Measurements from ENCODE around the gene CCDC24. TPM values are rescaled to one million over a fixed set of nuclear protein-coding genes. Genes with fewer than 3 reads are reported as not detected.

Gene CCDC24
- total and polyA plus RNA-seq, 2 donors (not counting 3 experiments of a cell fraction or from before 2014, with no cell fraction given), result 2.2 to 3.1 TPM

DNA sequence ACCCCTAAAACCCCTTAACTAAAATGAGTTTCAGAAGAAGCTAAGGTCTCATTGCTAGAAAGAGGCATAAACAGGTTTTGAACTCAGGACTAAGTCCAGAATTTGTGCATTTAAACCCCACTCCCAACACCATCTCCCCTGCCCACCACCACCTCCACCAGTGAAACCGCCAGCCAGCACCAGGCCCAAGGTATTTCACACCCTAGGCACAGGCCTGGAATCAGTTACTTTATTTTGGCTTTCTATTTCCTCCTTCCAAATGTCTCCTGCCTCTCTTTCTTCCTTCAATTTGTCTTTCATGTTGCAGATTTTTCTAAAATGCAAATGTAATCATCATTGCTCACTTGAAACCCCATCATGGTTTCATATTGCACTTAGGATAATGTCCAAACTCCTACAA, 46.5 kb upstream of the CCDC24 start:
- Histone ChIP-seq H3K4me2 (ENCODE audit: insufficient read depth, low read length) (no peak overlapping the region), H3K36me3 (ENCODE audit: control insufficient read depth in 2 of 2, extremely low read depth in 1 of 2, insufficient read depth in 2 of 2, low read length in 2 of 2) (peaks cover 0 to 3% of the 10 kb centered on the region in 2 experiments), H3K9me3 (replicated peaks; ENCODE audit: control insufficient read depth, insufficient read depth, low read length) (no peaks in the 10 kb centered on the region), H3K9ac (replicated peaks; ENCODE audit: extremely low read depth, insufficient read depth, low read length) (no peak overlapping the region), H3K27me3 (ENCODE audit: control insufficient read depth in 2 of 2, insufficient read depth in 2 of 2, low read length in 2 of 2) (no peaks in the 10 kb centered on the region), H2AFZ (ENCODE audit: low read depth, low read length) (no peak overlapping the region), H3K9me1 (replicated peaks; ENCODE audit: control insufficient read depth, extremely low read depth, insufficient read depth, low read length) (no peaks in the 10 kb centered on the region), H3K4me3 (replicated peaks in 1 of 3; ENCODE audit: insufficient read depth in 1 of 3, low read depth in 1 of 3, low read length in 3 of 3) (no peak overlapping the region), H3K4me1 (ENCODE audit: control insufficient read depth, extremely low read depth, insufficient read depth, low read length) (peaks cover 20% of the 10 kb centered on the region), H3K79me2 (ENCODE audit: control insufficient read depth, insufficient read depth, low read length) (peaks cover 5% of the 10 kb centered on the region), H3K27ac (ENCODE audit: insufficient read depth, low read depth, low read length) (no peak overlapping the region), H4K20me1 (replicated peaks; ENCODE audit: control insufficient read depth, extremely low read depth, insufficient read depth, low read length) (no peaks in the 10 kb centered on the region)
- CTCF ChIA-PET, result interaction anchor here (1.4 to 7.2 kb wide), 3 partner anchors 11 to 181 kb away, joined by 3 to 93 read pairs (median 22); partner anchors contain the start of gene ARTN
- no peak for TF ChIP-seq MYC (IDR thresholded peaks at IDR 0.05; ENCODE audit: low read depth, low read length)
- no peak for TF ChIP-seq GATA2 (IDR thresholded peaks at IDR 0.05; ENCODE audit: insufficient read depth, insufficient read length, low read depth, low read length)
- TF ChIP-seq FOS (IDR thresholded peaks at IDR 0.05; ENCODE audit: borderline replicate concordance, insufficient read depth, low read length), result no peak
- TF ChIP-seq, protein P1, sequence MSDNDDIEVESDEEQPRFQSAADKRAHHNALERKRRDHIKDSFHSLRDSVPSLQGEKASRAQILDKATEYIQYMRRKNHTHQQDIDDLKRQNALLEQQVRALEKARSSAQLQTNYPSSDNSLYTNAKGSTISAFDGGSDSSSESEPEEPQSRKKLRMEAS (IDR thresholded peaks at IDR 0.05; ENCODE audit: insufficient read depth, insufficient read length), result no peak
- no peak for TF ChIP-seq POLR2A (IDR thresholded peaks at IDR 0.05; ENCODE audit: low read depth, low read length)
- TF ChIP-seq EZH2 (IDR thresholded peaks at IDR 0.05; ENCODE audit: borderline replicate concordance, low read depth, low read length, severe bottlenecking), result no peak
- no peak for TF ChIP-seq JUN (IDR thresholded peaks at IDR 0.05; ENCODE audit: borderline replicate concordance, insufficient read depth, insufficient read length, low read depth)
- no peak for TF ChIP-seq POLR2AphosphoS5 (IDR thresholded peaks at IDR 0.05; ENCODE audit: insufficient read depth, low read depth, low read length)
- TF ChIP-seq, protein P2, sequence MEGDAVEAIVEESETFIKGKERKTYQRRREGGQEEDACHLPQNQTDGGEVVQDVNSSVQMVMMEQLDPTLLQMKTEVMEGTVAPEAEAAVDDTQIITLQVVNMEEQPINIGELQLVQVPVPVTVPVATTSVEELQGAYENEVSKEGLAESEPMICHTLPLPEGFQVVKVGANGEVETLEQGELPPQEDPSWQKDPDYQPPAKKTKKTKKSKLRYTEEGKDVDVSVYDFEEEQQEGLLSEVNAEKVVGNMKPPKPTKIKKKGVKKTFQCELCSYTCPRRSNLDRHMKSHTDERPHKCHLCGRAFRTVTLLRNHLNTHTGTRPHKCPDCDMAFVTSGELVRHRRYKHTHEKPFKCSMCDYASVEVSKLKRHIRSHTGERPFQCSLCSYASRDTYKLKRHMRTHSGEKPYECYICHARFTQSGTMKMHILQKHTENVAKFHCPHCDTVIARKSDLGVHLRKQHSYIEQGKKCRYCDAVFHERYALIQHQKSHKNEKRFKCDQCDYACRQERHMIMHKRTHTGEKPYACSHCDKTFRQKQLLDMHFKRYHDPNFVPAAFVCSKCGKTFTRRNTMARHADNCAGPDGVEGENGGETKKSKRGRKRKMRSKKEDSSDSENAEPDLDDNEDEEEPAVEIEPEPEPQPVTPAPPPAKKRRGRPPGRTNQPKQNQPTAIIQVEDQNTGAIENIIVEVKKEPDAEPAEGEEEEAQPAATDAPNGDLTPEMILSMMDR (IDR thresholded peaks at IDR 0.05; ENCODE audit: extremely low read depth in 1 of 2, insufficient read depth in 1 of 2, low read depth in 1 of 2, low read length in 2 of 2), result no peak
- dilution Hi-C loops (cut with MboI; ENCODE audit: extremely low pct_ligation_motif_present, low sequenced_read_pairs), result loop anchor here (25.0 kb wide), 1 partner anchor 183 kb away; no protein-coding TSS in a partner anchor
- no peak for FAIRE-seq
- BruUV-seq (replicated peaks), result no TSS peak
- intact Hi-C loops (cut with micrococcal nuclease), result loop anchor here (5.0 kb wide), 1 partner anchor 102 kb away; no protein-coding TSS in a partner anchor
- POLR2A ChIA-PET, result no interaction called here
- no peak for DNase-seq (ENCODE audit: low read depth, low spot score)

All from endothelial cell of umbilical vein (primary cell).